Keratinocyte (primary cell): ENCODE results near the gene PCYOX1L. TPM values are rescaled to one million over a fixed set of nuclear protein-coding genes. Genes with fewer than 3 reads are reported as not detected.

Experiments used
- DNase-seq: peaks from one replicate; pipeline ENCODE4 v3.0.0-alpha.2; 2011; ENCODE audit warnings: low read depth, missing footprints, low spot score
- FAIRE-seq: peaks from 2 replicates; lab custom pipeline; 2011; peaks lifted over from hg19 to GRCh38; lab: Jason Lieb, UNC
- H2AFZ ChIP-seq: 2 replicates; pipeline ENCODE4 v1.6.0; 2012; ENCODE audit warnings: low read length, control low read depth, inconsistent platforms; ENCODE audit not compliant: control insufficient read depth
- H3K27ac ChIP-seq: 2 replicates; pipeline ENCODE4 v1.5.1; 2011; ENCODE audit warnings: low read length; ENCODE audit not compliant: control insufficient read depth, insufficient read depth
- H3K27me3 ChIP-seq: 3 replicates; pipeline ENCODE4 v1.6.0; 2011; ENCODE audit warnings: low read length; ENCODE audit not compliant: control insufficient read depth, insufficient read depth; ENCODE audit errors: extremely low read depth
- H3K36me3 ChIP-seq, 2 experiments: 2 replicates in 1 of 2; 3 replicates in 1 of 2; pipeline ENCODE4 v1.5.1; 2011; ENCODE audit warnings: low read length in 2 of 2, mild to moderate bottlenecking in 1 of 2; ENCODE audit not compliant: control insufficient read depth in 2 of 2, insufficient read depth in 2 of 2; ENCODE audit errors: extremely low read depth in 1 of 2
- H3K4me1 ChIP-seq: 3 replicates; pipeline ENCODE4 v1.5.1; 2011; ENCODE audit warnings: low read length; ENCODE audit not compliant: control insufficient read depth, insufficient read depth; ENCODE audit errors: extremely low read depth
- H3K4me2 ChIP-seq: 3 replicates; pipeline ENCODE4 v1.6.0; 2011; ENCODE audit warnings: low read depth, low read length; ENCODE audit not compliant: control insufficient read depth, insufficient read depth; ENCODE audit errors: extremely low read depth
- H3K4me3 ChIP-seq, 3 experiments: fragments of 200-600 bp in 1 of 3; sonication (generic) in 1 of 3; 2 replicates in 2 of 3; 3 replicates in 1 of 3; pipeline ENCODE4 v1.5.1; 2011 to 2016; ENCODE audit warnings: low read length in 3 of 3, mild to moderate bottlenecking in 3 of 3, control low read depth in 2 of 3, inconsistent platforms in 1 of 3, low read depth in 1 of 3, mixed read lengths in 1 of 3, mixed run types in 1 of 3, moderate library complexity in 1 of 3; ENCODE audit not compliant: control insufficient read depth in 2 of 3, insufficient read depth in 2 of 3; ENCODE audit errors: extremely low read depth in 1 of 3
- H3K79me2 ChIP-seq: 2 replicates; pipeline ENCODE4 v1.6.0; 2012; ENCODE audit warnings: low read length; ENCODE audit not compliant: control insufficient read depth, insufficient read depth
- H3K9ac ChIP-seq: 3 replicates; pipeline ENCODE4 v1.6.0; 2011; ENCODE audit warnings: low read length; ENCODE audit not compliant: control insufficient read depth, insufficient read depth; ENCODE audit errors: extremely low read depth
- H3K9me1 ChIP-seq: 3 replicates; pipeline ENCODE4 v1.6.0; 2011; ENCODE audit warnings: low read length; ENCODE audit not compliant: control insufficient read depth, insufficient read depth; ENCODE audit errors: extremely low read depth
- H3K9me3 ChIP-seq: 2 replicates; pipeline ENCODE4 v1.5.1; 2012; ENCODE audit warnings: low read depth, low read length; ENCODE audit not compliant: control insufficient read depth
- H4K20me1 ChIP-seq: 3 replicates; pipeline ENCODE4 v1.6.0; 2011; ENCODE audit warnings: low read length; ENCODE audit not compliant: control insufficient read depth, insufficient read depth; ENCODE audit errors: extremely low read depth
- CTCF ChIP-seq, 3 experiments: IDR thresholded peaks in 1 of 3; conservative IDR thresholded peaks in 1 of 3; optimal IDR thresholded peaks in 1 of 3; 2 replicates in 2 of 3; 3 replicates in 1 of 3; pipeline versions ENCODE3 to v1.5.1; 2011; ENCODE audit warnings: low read length in 3 of 3, mild to moderate bottlenecking in 3 of 3, moderate library complexity in 2 of 3, control low read depth in 1 of 3, inconsistent platforms in 1 of 3; ENCODE audit not compliant: insufficient read depth in 2 of 3; ENCODE audit errors: extremely low read depth in 1 of 3
- EZH2 ChIP-seq: IDR thresholded peaks from one replicate; pipeline ENCODE4 v1.6.1; 2012; ENCODE audit warnings: inconsistent platforms, mild to moderate bottlenecking, low read length, moderate library complexity
- dilution Hi-C: fragments of 300-500 bp; cut with MboI; formaldehyde crosslinking; loops from one replicate; pipeline ENCODE4 v1.7.0; 2020; ENCODE audit warnings: low sequenced_read_pairs; ENCODE audit not compliant: extremely low pct_ligation_motif_present
- polyA plus RNA-seq, 5 experiments: library from polyadenylated mRNA; depleted of rRNA in 3 of 5; stranded (reverse) in 3 of 5; stranded (forward) in 1 of 5; unstranded in 1 of 5; fragments of >200 nt; gene quantifications; 1 replicate in 1 of 5; 2 replicates in 3 of 5; 3 replicates in 1 of 5; pipeline versions ENCODE4 v1.2.1 to v1.2.3, GENCODE V29; 2011 to 2012; ENCODE audit warnings: missing spikeins in 2 of 5, low read depth in 1 of 5, low replicate concordance in 1 of 5

Gene PCYOX1L
- polyA plus RNA-seq, 1 donor (not counting 4 experiments of a cell fraction or from before 2014, with no cell fraction given): 9.5 TPM

GRCh38 chr5:149376104-149376503 is 18.3 kb downstream of the PCYOX1L start:
- no peak overlapping the region for H3K4me2 ChIP-seq
- H4K20me1 ChIP-seq: no peaks in the 10 kb centered on the region
- TF ChIP-seq EZH2 (no peak), CTCF (optimal IDR thresholded peaks at IDR 0.05 in 1 of 3, IDR thresholded peaks at IDR 0.05 in 1 of 3, conservative IDR thresholded peaks at IDR 0.05 in 1 of 3; ENCODE audit: extremely low read depth in 1 of 3, insufficient read depth in 2 of 3, low read length in 3 of 3) (no peak)
- no peaks in the 10 kb centered on the region for H3K27me3 ChIP-seq
- DNase-seq: no peak
- no peaks in the 10 kb centered on the region for H3K79me2 ChIP-seq
- peaks cover 4% of the 10 kb centered on the region for H3K4me1 ChIP-seq
- no peak overlapping the region for H3K9ac ChIP-seq
- H3K36me3 ChIP-seq: no peaks in the 10 kb centered on the region
- H3K9me3 ChIP-seq: no peaks in the 10 kb centered on the region
- H3K4me3 ChIP-seq: no peak overlapping the region
- H3K9me1 ChIP-seq: no peaks in the 10 kb centered on the region
- no peak for FAIRE-seq
- no peak overlapping the region for H2AFZ ChIP-seq
- dilution Hi-C loops: no loop called here
- H3K27ac ChIP-seq: no peak overlapping the region

GRCh38 chr5:149376711-149377447 is 19.0 kb downstream of the PCYOX1L start:
- Histone ChIP-seq H4K20me1 (no peaks in the 10 kb centered on the region), H3K79me2 (no peaks in the 10 kb centered on the region), H3K4me1 (peaks cover 4% of the 10 kb centered on the region), H3K27ac (no peak overlapping the region), H3K36me3 (no peaks in the 10 kb centered on the region), H3K9me3 (no peaks in the 10 kb centered on the region), H3K4me3 (no peak overlapping the region), H3K4me2 (no peak overlapping the region), H3K9ac (no peak overlapping the region), H3K9me1 (no peaks in the 10 kb centered on the region), H2AFZ (no peak overlapping the region), H3K27me3 (no peaks in the 10 kb centered on the region)
- no peak for TF ChIP-seq CTCF (optimal IDR thresholded peaks at IDR 0.05 in 1 of 3, IDR thresholded peaks at IDR 0.05 in 1 of 3, conservative IDR thresholded peaks at IDR 0.05 in 1 of 3; ENCODE audit: extremely low read depth in 1 of 3, insufficient read depth in 2 of 3, low read length in 3 of 3)
- TF ChIP-seq EZH2: no peak
- dilution Hi-C loops: no loop called here
- FAIRE-seq: no peak
- no peak for DNase-seq
